B cell (primary cell): ENCODE measurements around the gene PRUNE2. TPM values are rescaled to one million over a fixed set of nuclear protein-coding genes. Genes with fewer than 3 reads are reported as not detected.

ENCODE experiments used
- ATAC-seq: fragments of 200-7000 bp; cut with Tn5 transposase; one replicate; pipeline ENCODE4 v1.10.0; 2021; ENCODE audit warnings: low read depth, mild to moderate bottlenecking, moderate number of reproducible peaks, moderate library complexity
- CTCF ChIA-PET: fragments of 350-600 bp; sonication (Branson Sonifier 250); formaldehyde crosslinking; loops from one replicate; lab custom pipeline; 2021; ENCODE audit warnings: antibody characterized with exemption, inconsistent platforms; lab: Charles Lee
- POLR2A ChIA-PET: fragments of 350-600 bp; sonication (Branson Sonifier 250); formaldehyde crosslinking; loops from one replicate; lab custom pipeline; 2021; ENCODE audit warnings: antibody characterized with exemption; lab: Charles Lee
- DNase-seq: peaks from one replicate; pipeline ENCODE4 v3.0.0; 2013
- H2AFZ ChIP-seq: 2 replicates; pipeline ENCODE4 v1.6.1; 2012; ENCODE audit warnings: mild to moderate bottlenecking, low read depth, low read length; ENCODE audit not compliant: insufficient read depth, poor library complexity, severe bottlenecking
- H3K27ac ChIP-seq, 2 donors: 1 replicate in 1 of 2; 2 replicates in 1 of 2; pipeline ENCODE4 v1.5.1; 2012 to 2013; ENCODE audit warnings: low read length in 2 of 2, mild to moderate bottlenecking in 2 of 2, moderate library complexity in 1 of 2
- H3K27me3 ChIP-seq, 4 experiments: fragments of 200-600 bp in 1 of 4; sonication (generic) in 1 of 4; replicated peaks in 1 of 4; 1 replicate in 2 of 4; 2 replicates in 2 of 4; pipeline versions ENCODE4 v1.6.1 to v1.7.0; 2013 to 2016; ENCODE audit warnings: low read length in 3 of 4, mild to moderate bottlenecking in 2 of 4, mixed read lengths in 1 of 4, moderate library complexity in 1 of 4; ENCODE audit not compliant: insufficient read depth in 4 of 4, control insufficient read depth in 3 of 4; ENCODE audit errors: control extremely low read depth in 1 of 4
- H3K36me3 ChIP-seq, 2 experiments: replicated peaks in 1 of 2; 1 replicate in 1 of 2; 2 replicates in 1 of 2; pipeline versions ENCODE4 v1.6.1 to v1.7.1; 2013; ENCODE audit warnings: low read length in 1 of 2; ENCODE audit not compliant: insufficient read depth in 2 of 2, control insufficient read depth in 1 of 2; ENCODE audit errors: control extremely low read depth in 1 of 2, extremely low read depth in 1 of 2
- H3K4me1 ChIP-seq, 2 donors: fragments of 200-600 bp in 1 of 2; sonication (generic) in 1 of 2; 1 replicate in 1 of 2; 2 replicates in 1 of 2; pipeline versions ENCODE4 v1.5.1 to v1.6.1; 2013 to 2017; ENCODE audit warnings: low read length in 2 of 2; ENCODE audit not compliant: control insufficient read depth in 2 of 2, insufficient read depth in 2 of 2
- H3K4me2 ChIP-seq: replicated peaks from 2 replicates; pipeline ENCODE3; 2012; ENCODE audit warnings: mild to moderate bottlenecking, low read depth, low read length; ENCODE audit not compliant: poor library complexity, severe bottlenecking
- H3K4me3 ChIP-seq, 5 experiments: fragments of 200-600 bp in 1 of 5; sonication (generic) in 1 of 5; 1 replicate in 3 of 5; 2 replicates in 2 of 5; pipeline versions ENCODE4 v1.5.1 to v1.7.0; 2011 to 2016; ENCODE audit warnings: low read length in 4 of 5, mild to moderate bottlenecking in 4 of 5, low read depth in 2 of 5, control low read depth in 1 of 5, moderate library complexity in 1 of 5; ENCODE audit not compliant: insufficient read depth in 1 of 5; ENCODE audit errors: control extremely low read depth in 1 of 5, extremely low read depth in 1 of 5
- H3K79me2 ChIP-seq: fragments of 200-600 bp; sonication (generic); one replicate; pipeline ENCODE4 v1.6.0; 2016; ENCODE audit warnings: low read length; ENCODE audit not compliant: control insufficient read depth, insufficient read depth
- H3K9ac ChIP-seq: fragments of 200-600 bp; sonication (generic); 2 replicates; pipeline ENCODE4 v1.6.1; 2017; ENCODE audit warnings: mild to moderate bottlenecking, low read length, moderate library complexity
- H3K9me3 ChIP-seq, 3 donors: one replicate each; pipeline versions ENCODE4 v1.6.1 to v1.7.1; 2013; ENCODE audit warnings: low read length in 2 of 3; ENCODE audit not compliant: control insufficient read depth in 2 of 3, insufficient read depth in 1 of 3; ENCODE audit errors: control extremely low read depth in 1 of 3
- H4K20me1 ChIP-seq: 2 replicates; pipeline ENCODE4 v1.6.0; 2012; ENCODE audit warnings: mild to moderate bottlenecking, low read length; ENCODE audit not compliant: insufficient read depth, control insufficient read depth, poor library complexity, severe bottlenecking
- H3K27ac Mint-ChIP-seq: one replicate; pipeline ENCODE4 v1.8.0; 2021; ENCODE audit warnings: mixed read lengths
- H3K27me3 Mint-ChIP-seq: one replicate; pipeline ENCODE4 v1.8.0; 2021; ENCODE audit warnings: mixed read lengths
- H3K4me1 Mint-ChIP-seq: one replicate; pipeline ENCODE4 v1.8.0; 2021; ENCODE audit warnings: mixed read lengths
- H3K4me3 Mint-ChIP-seq: one replicate; pipeline ENCODE4 v1.8.0; 2021; ENCODE audit warnings: mixed read lengths
- H3K9me3 Mint-ChIP-seq: one replicate; pipeline ENCODE4 v1.8.0; 2022; ENCODE audit warnings: mixed read lengths; ENCODE audit not compliant: insufficient read depth
- CTCF ChIP-seq: fragments of 200-600 bp; IDR thresholded peaks from one replicate; pipeline ENCODE4 v1.8.0; 2022; ENCODE audit warnings: antibody characterized with exemption, mild to moderate bottlenecking
- EZH2 ChIP-seq: IDR thresholded peaks from 2 replicates; pipeline ENCODE4 v1.6.1; 2012; ENCODE audit warnings: borderline replicate concordance, low read depth, mild to moderate bottlenecking, moderate library complexity, low read length; ENCODE audit not compliant: insufficient read depth, poor library complexity, severe bottlenecking
- WGBS: methylation state at CpG from one replicate; pipeline ENCODE4 v1.1.5; 2013; ENCODE audit warnings: missing lambda C conversion rate; ENCODE audit not compliant: insufficient coverage; 5-methylcytosine and 5-hydroxymethylcytosine counted together
- intact Hi-C: fragments of 100-400 bp; cut with micrococcal nuclease; formaldehyde crosslinking; loops from one replicate; pipeline ENCODE4 v1.10.0; 2022
- polyA plus RNA-seq: library from polyadenylated mRNA; depleted of rRNA; stranded (reverse); fragments of >200 nt; gene quantifications from 2 replicates; pipeline ENCODE4 v1.2.3, GENCODE V29; 2012
- total RNA-seq, 2 donors: library from RNA; stranded (reverse); fragments of 120-200 nt in 1 of 2; gene quantifications; 1 replicate in 1 of 2; 2 replicates in 1 of 2; pipeline versions ENCODE4 v1.2.3 to v1.2.4, GENCODE V29; 2013 to 2022

PRUNE2 gene
- total and polyA plus RNA-seq, 2 donors (not counting 1 experiment from before 2014, with no cell fraction given): 0.12 TPM; not detected in 1

- no peak overlapping the region for H3K4me3 Mint-ChIP-seq
- H3K4me1 Mint-ChIP-seq: peaks cover 7% of the 10 kb centered on the region
- TF ChIP-seq EZH2: no peak
- TF ChIP-seq CTCF: no peak
- Histone ChIP-seq H2AFZ (no peak overlapping the region), H3K9me3 (no peaks in the 10 kb centered on the region), H3K9ac (no peak overlapping the region), H3K4me2 (no peak overlapping the region), H3K4me1 (peaks cover 4 to 6% of the 10 kb centered on the region in 2 donors), H3K79me2 (no peaks in the 10 kb centered on the region), H3K36me3 (no peaks in the 10 kb centered on the region), H3K4me3 (no peak overlapping the region), H4K20me1 (no peaks in the 10 kb centered on the region), H3K27me3 (peaks cover 0 to 11% (median 3%) of the 10 kb centered on the region in 4 experiments), H3K27ac (no peak overlapping the region)
- peaks cover 44% of the 10 kb centered on the region for H3K27me3 Mint-ChIP-seq
- no peak for DNase-seq
- POLR2A ChIA-PET: no interaction called here
- no peaks in the 10 kb centered on the region for H3K9me3 Mint-ChIP-seq
- ATAC-seq: no peak
- H3K27ac Mint-ChIP-seq: no peak overlapping the region
- intact Hi-C loops: loop anchor here (5.0 kb wide), 1 partner anchor 46 kb away; no protein-coding TSS in a partner anchor
- 40% methylated on average over 7 of the region's 7 CpGs for WGBS
- CTCF ChIA-PET: interaction anchor here (0.9 to 5.5 kb wide), 19 partner anchors 9 to 1437 kb away, joined by 3 to 91 read pairs (median 6); no protein-coding TSS in a partner anchor
Observed at GRCh38 chr9:76703270-76703669, 202.6 kb downstream of the PRUNE2 start.

- Mint-ChIP-seq H3K9me3 (no peaks in the 10 kb centered on the region), H3K4me3 (no peak overlapping the region), H3K4me1 (peaks cover 7% of the 10 kb centered on the region), H3K27me3 (peaks cover 42% of the 10 kb centered on the region), H3K27ac (no peak overlapping the region)
- Histone ChIP-seq H3K9me3 (no peaks in the 10 kb centered on the region), H3K27ac (no peak overlapping the region), H3K4me1 (peaks cover 4 to 6% of the 10 kb centered on the region in 2 donors), H3K4me2 (no peak overlapping the region), H3K79me2 (no peaks in the 10 kb centered on the region), H3K4me3 (no peak overlapping the region), H4K20me1 (no peaks in the 10 kb centered on the region), H3K36me3 (no peaks in the 10 kb centered on the region), H2AFZ (no peak overlapping the region), H3K9ac (no peak overlapping the region), H3K27me3 (peaks cover 0 to 8% (median 3%) of the 10 kb centered on the region in 4 experiments)
- ChIA-PET CTCF (interaction anchor here (0.6 to 4.4 kb wide), 8 partner anchors 8 to 314 kb away, joined by 3 to 23 read pairs (median 4); no protein-coding TSS in a partner anchor), POLR2A (no interaction called here)
- ATAC-seq: no peak
- no peak for DNase-seq
- intact Hi-C loops: loop anchor here (5.0 kb wide), 1 partner anchor 44 kb away; no protein-coding TSS in a partner anchor
- TF ChIP-seq CTCF (no peak), EZH2 (no peak)
- 100% methylated on average over 1 of the region's 3 CpGs for WGBS
Observed at GRCh38 chr9:76701441-76702039, 204.4 kb downstream of the PRUNE2 start.
